Endothelial cell of umbilical vein (primary cell): ENCODE measurements around the gene L3MBTL4. TPM values are rescaled to one million over a fixed set of nuclear protein-coding genes. Genes with fewer than 3 reads are reported as not detected.

Experiments used
- BruUV-seq: library from RNA; stranded (reverse); fragments of 400-500 nt; replicated peaks from 2 replicates; lab custom pipeline; 2021; lab: Mats Ljungman, UMichigan
- CTCF ChIA-PET: fragments of 300-600, 350-600 bp; sonication (Branson Sonifier 250); formaldehyde crosslinking; loops from one replicate; lab custom pipeline; 2021; ENCODE audit warnings: antibody characterized with exemption, inconsistent platforms; lab: Charles Lee
- POLR2A ChIA-PET: fragments of 300-600, 350-600 bp; sonication (Branson Sonifier 250); formaldehyde crosslinking; loops from one replicate; lab custom pipeline; 2021; ENCODE audit warnings: antibody characterized with exemption, inconsistent platforms; lab: Charles Lee
- DNase-seq: peaks from one replicate; pipeline ENCODE4 v3.0.0-alpha.2; 2011; ENCODE audit warnings: low read depth, low spot score
- FAIRE-seq: peaks from 2 replicates; lab custom pipeline; 2011; peaks lifted over from hg19 to GRCh38; lab: Jason Lieb, UNC
- H2AFZ ChIP-seq: 2 replicates; pipeline ENCODE4 v1.6.0; 2012; ENCODE audit warnings: low read depth, low read length, control low read depth, inconsistent platforms
- H3K27ac ChIP-seq: 2 replicates; pipeline ENCODE4 v1.5.1; 2011; ENCODE audit warnings: low read depth, mild to moderate bottlenecking, control low read depth, low read length, moderate library complexity; ENCODE audit not compliant: insufficient read depth
- H3K27me3 ChIP-seq, 2 experiments: 2 replicates each; pipeline versions ENCODE4 v1.6.0 to v1.6.1; 2011; ENCODE audit warnings: low read length in 2 of 2, mixed read lengths in 1 of 2; ENCODE audit not compliant: control insufficient read depth in 2 of 2, insufficient read depth in 2 of 2
- H3K36me3 ChIP-seq, 2 experiments: 2 replicates in 1 of 2; 3 replicates in 1 of 2; pipeline ENCODE4 v1.5.1; 2011; ENCODE audit warnings: low read length in 2 of 2, mild to moderate bottlenecking in 1 of 2, moderate library complexity in 1 of 2; ENCODE audit not compliant: control insufficient read depth in 2 of 2, insufficient read depth in 2 of 2; ENCODE audit errors: extremely low read depth in 1 of 2
- H3K4me1 ChIP-seq: 3 replicates; pipeline ENCODE4 v1.5.1; 2011; ENCODE audit warnings: mild to moderate bottlenecking, low read length; ENCODE audit not compliant: control insufficient read depth, insufficient read depth; ENCODE audit errors: extremely low read depth
- H3K4me2 ChIP-seq: 2 replicates; pipeline ENCODE4 v1.6.1; 2011; ENCODE audit warnings: low read length, control low read depth, mixed read lengths; ENCODE audit not compliant: insufficient read depth
- H3K4me3 ChIP-seq, 3 experiments: fragments of 200-600 bp in 1 of 3; sonication (generic), shearing (Covaris generic) in 1 of 3; replicated peaks in 1 of 3; 2 replicates each; pipeline ENCODE4 v1.5.1; 2011 to 2016; ENCODE audit warnings: control low read depth in 3 of 3, low read length in 3 of 3, mild to moderate bottlenecking in 2 of 3, inconsistent platforms in 1 of 3, low read depth in 1 of 3, moderate library complexity in 1 of 3; ENCODE audit not compliant: insufficient read depth in 1 of 3
- H3K79me2 ChIP-seq: 2 replicates; pipeline ENCODE4 v1.6.0; 2012; ENCODE audit warnings: low read length, inconsistent platforms; ENCODE audit not compliant: control insufficient read depth, insufficient read depth
- H3K9ac ChIP-seq: replicated peaks from 2 replicates; pipeline ENCODE3; 2011; ENCODE audit warnings: low read length, control low read depth; ENCODE audit not compliant: insufficient read depth; ENCODE audit errors: extremely low read depth
- H3K9me1 ChIP-seq: replicated peaks from 3 replicates; pipeline ENCODE4 v1.6.0; 2011; ENCODE audit warnings: mild to moderate bottlenecking, low read length; ENCODE audit not compliant: control insufficient read depth, insufficient read depth; ENCODE audit errors: extremely low read depth
- H3K9me3 ChIP-seq: replicated peaks from 2 replicates; pipeline ENCODE4 v1.5.1; 2012; ENCODE audit warnings: low read length, inconsistent platforms; ENCODE audit not compliant: control insufficient read depth, insufficient read depth
- H4K20me1 ChIP-seq: replicated peaks from 2 replicates; pipeline ENCODE3; 2011; ENCODE audit warnings: mild to moderate bottlenecking, low read length; ENCODE audit not compliant: control insufficient read depth, insufficient read depth; ENCODE audit errors: extremely low read depth
- EZH2 ChIP-seq: IDR thresholded peaks from 2 replicates; pipeline ENCODE4 v1.6.1; 2012; ENCODE audit warnings: borderline replicate concordance, low read depth, mild to moderate bottlenecking, moderate library complexity, low read length, inconsistent platforms; ENCODE audit not compliant: severe bottlenecking
- FOS ChIP-seq: IDR thresholded peaks from 2 replicates; pipeline ENCODE4 v1.6.1; 2011; ENCODE audit warnings: mild to moderate bottlenecking, low read length, moderate library complexity, borderline replicate concordance; ENCODE audit not compliant: insufficient read depth
- GATA2 ChIP-seq: IDR thresholded peaks from 2 replicates; pipeline ENCODE4 v1.7.0; 2011; ENCODE audit warnings: low read depth, mild to moderate bottlenecking, moderate library complexity, mixed read lengths, low read length; ENCODE audit not compliant: insufficient read length, insufficient read depth
- JUN ChIP-seq: IDR thresholded peaks from 2 replicates; pipeline ENCODE4 v1.6.1; 2011; ENCODE audit warnings: borderline replicate concordance, low read depth; ENCODE audit not compliant: insufficient read length, insufficient read depth
- MYC ChIP-seq: IDR thresholded peaks from one replicate; pipeline ENCODE4 v1.6.1; 2011; ENCODE audit warnings: mild to moderate bottlenecking, low read depth, low read length
- POLR2A ChIP-seq: IDR thresholded peaks from 2 replicates; pipeline ENCODE4 v1.6.1; 2012; ENCODE audit warnings: low read depth, mild to moderate bottlenecking, control low read depth, low read length
- POLR2AphosphoS5 ChIP-seq: IDR thresholded peaks from 2 replicates; pipeline ENCODE4 v1.6.1; 2012; ENCODE audit warnings: low read depth, mild to moderate bottlenecking, control low read depth, low read length, moderate library complexity; ENCODE audit not compliant: insufficient read depth
- dilution Hi-C: fragments of 300-500 bp; cut with MboI; formaldehyde crosslinking; loops from one replicate; pipeline ENCODE4 v1.15.0; 2019; ENCODE audit warnings: low sequenced_read_pairs; ENCODE audit not compliant: extremely low pct_ligation_motif_present
- intact Hi-C: fragments of 100-400 bp; cut with micrococcal nuclease; formaldehyde crosslinking; loops from one replicate; pipeline ENCODE4 v1.10.0; 2022
- polyA plus RNA-seq, 4 experiments: library from polyadenylated mRNA; depleted of rRNA in 3 of 4; stranded (reverse) in 3 of 4; unstranded in 1 of 4; fragments of >200 nt; gene quantifications; 2 replicates each; pipeline versions ENCODE4 v1.2.1 to v1.2.3, GENCODE V29; 2011 to 2012; ENCODE audit warnings: missing spikeins in 1 of 4
- total RNA-seq: library from RNA; stranded (reverse); gene quantifications from 2 replicates; pipeline ENCODE4 v1.2.3, GENCODE V29; 2021
- TF ChIP-seq, protein P1 (sequence below), 2 donors: IDR thresholded peaks; 1 replicate in 1 of 2; 2 replicates in 1 of 2; pipeline ENCODE4 v1.5.1; 2011; ENCODE audit warnings: low read length in 2 of 2, mild to moderate bottlenecking in 2 of 2, moderate library complexity in 2 of 2, control low read depth in 1 of 2, inconsistent platforms in 1 of 2, low read depth in 1 of 2; ENCODE audit not compliant: insufficient read depth in 1 of 2; ENCODE audit errors: extremely low read depth in 1 of 2
- TF ChIP-seq, protein P2 (sequence below): IDR thresholded peaks from 2 replicates; pipeline ENCODE4 v1.6.1; 2011; ENCODE audit not compliant: insufficient read depth, insufficient read length

Gene L3MBTL4
- total and polyA plus RNA-seq, 2 donors (not counting 3 experiments of a cell fraction or from before 2014, with no cell fraction given): 0.80 TPM; not detected in 1

DNA sequence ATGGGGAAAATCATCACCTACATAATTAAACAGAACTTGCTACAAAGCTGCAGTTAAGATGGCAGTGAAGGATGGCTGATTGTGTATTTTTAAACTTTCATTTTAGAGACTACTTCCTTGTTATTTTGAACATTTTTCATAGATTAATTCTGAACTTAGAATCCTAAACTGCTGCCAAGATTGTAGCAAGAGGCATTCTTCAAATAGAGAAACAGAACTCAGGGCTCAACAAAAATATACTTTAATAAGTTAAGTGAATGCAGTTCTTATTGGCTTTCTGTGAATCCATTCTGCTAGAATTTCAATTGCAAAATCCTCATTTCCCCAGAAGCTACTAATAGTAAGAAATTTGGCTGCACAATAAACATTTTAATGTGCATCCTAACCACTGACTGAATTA, 160.3 kb downstream of the L3MBTL4 start:
- POLR2A ChIA-PET: no interaction called here
- BruUV-seq: no TSS peak

More for the DNA sequence above, 160.3 kb downstream of the L3MBTL4 start:
- TF ChIP-seq MYC (no peak), POLR2A (no peak), POLR2AphosphoS5 (no peak), JUN (no peak), EZH2 (no peak), GATA2 (no peak), FOS (no peak)
- TF ChIP-seq, protein P1, sequence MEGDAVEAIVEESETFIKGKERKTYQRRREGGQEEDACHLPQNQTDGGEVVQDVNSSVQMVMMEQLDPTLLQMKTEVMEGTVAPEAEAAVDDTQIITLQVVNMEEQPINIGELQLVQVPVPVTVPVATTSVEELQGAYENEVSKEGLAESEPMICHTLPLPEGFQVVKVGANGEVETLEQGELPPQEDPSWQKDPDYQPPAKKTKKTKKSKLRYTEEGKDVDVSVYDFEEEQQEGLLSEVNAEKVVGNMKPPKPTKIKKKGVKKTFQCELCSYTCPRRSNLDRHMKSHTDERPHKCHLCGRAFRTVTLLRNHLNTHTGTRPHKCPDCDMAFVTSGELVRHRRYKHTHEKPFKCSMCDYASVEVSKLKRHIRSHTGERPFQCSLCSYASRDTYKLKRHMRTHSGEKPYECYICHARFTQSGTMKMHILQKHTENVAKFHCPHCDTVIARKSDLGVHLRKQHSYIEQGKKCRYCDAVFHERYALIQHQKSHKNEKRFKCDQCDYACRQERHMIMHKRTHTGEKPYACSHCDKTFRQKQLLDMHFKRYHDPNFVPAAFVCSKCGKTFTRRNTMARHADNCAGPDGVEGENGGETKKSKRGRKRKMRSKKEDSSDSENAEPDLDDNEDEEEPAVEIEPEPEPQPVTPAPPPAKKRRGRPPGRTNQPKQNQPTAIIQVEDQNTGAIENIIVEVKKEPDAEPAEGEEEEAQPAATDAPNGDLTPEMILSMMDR (IDR thresholded peaks at IDR 0.05; ENCODE audit: extremely low read depth in 1 of 2, insufficient read depth in 1 of 2, low read depth in 1 of 2, low read length in 2 of 2): no peak
- TF ChIP-seq, protein P2, sequence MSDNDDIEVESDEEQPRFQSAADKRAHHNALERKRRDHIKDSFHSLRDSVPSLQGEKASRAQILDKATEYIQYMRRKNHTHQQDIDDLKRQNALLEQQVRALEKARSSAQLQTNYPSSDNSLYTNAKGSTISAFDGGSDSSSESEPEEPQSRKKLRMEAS: no peak
- H2AFZ ChIP-seq: no peak overlapping the region
- no peak overlapping the region for H3K27ac ChIP-seq
- no peaks in the 10 kb centered on the region for H3K79me2 ChIP-seq
- no peaks in the 10 kb centered on the region for H3K9me1 ChIP-seq
- DNase-seq: no peak
- H3K4me2 ChIP-seq: no peak overlapping the region
- H3K4me1 ChIP-seq: no peaks in the 10 kb centered on the region
- FAIRE-seq: no peak
- no peaks in the 10 kb centered on the region for H3K27me3 ChIP-seq
- no peak overlapping the region for H3K4me3 ChIP-seq
- intact Hi-C loops: no loop called here
- H4K20me1 ChIP-seq: no peaks in the 10 kb centered on the region
- H3K9me3 ChIP-seq: no peaks in the 10 kb centered on the region
- dilution Hi-C loops: no loop called here
- H3K36me3 ChIP-seq: no peaks in the 10 kb centered on the region
- no peak overlapping the region for H3K9ac ChIP-seq
- CTCF ChIA-PET: no interaction called here
